GM21723 (cell line): ENCODE measurements around the gene ATF2.

Source experiments
- ATAC-seq: cut with Tn5 transposase; IDR thresholded peaks from one replicate; pipeline ENCODE4 v1.9.1; 2021; ENCODE audit warnings: mild to moderate bottlenecking, moderate library complexity; ENCODE audit not compliant: unreplicated experiment

ATF2 gene

DNA sequence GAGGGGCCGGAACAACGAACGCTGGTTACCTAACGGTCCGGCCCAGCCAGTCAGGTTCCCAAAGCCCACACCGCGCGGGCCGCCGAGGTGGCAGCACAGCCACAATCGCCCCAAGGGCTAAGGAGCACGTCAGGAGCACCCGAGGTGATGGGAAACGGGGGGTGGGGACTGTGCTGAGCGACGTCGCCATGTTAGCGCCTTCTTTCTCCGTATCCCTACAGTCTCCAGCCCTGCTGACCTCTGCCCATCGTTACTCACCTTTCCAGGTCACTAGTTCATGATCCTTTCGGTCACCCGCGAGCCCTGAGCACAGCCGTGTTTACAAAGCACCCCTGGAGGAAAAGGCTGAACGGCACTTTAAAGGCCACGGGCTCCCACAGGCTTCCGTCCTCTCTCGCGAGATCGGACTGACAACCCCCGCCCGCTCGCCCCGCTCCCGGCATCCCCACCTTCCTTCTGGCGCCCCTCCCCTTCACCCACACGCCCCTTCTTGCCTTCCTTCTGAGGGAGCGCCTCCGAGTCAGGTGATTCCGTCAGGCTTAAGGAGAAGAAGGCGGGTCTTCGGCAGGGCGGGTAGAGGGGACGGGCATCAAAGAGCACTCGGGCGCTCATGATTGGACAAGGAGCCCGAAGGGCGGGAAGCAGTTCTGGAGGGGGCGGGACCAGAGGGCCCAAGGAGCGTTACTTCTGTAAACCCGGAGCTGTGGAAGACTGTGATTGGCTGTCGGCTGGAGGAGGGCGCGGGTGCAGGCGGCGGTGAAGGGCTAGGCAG is at the start of gene ATF2:
ATF2 (minus strand) TSS at position 412 of the 772 bp plus-strand sequence. CDS start 31,760 bp downstream, outside the sequence.
- peak; percentile 96 for ATAC-seq

DNA sequence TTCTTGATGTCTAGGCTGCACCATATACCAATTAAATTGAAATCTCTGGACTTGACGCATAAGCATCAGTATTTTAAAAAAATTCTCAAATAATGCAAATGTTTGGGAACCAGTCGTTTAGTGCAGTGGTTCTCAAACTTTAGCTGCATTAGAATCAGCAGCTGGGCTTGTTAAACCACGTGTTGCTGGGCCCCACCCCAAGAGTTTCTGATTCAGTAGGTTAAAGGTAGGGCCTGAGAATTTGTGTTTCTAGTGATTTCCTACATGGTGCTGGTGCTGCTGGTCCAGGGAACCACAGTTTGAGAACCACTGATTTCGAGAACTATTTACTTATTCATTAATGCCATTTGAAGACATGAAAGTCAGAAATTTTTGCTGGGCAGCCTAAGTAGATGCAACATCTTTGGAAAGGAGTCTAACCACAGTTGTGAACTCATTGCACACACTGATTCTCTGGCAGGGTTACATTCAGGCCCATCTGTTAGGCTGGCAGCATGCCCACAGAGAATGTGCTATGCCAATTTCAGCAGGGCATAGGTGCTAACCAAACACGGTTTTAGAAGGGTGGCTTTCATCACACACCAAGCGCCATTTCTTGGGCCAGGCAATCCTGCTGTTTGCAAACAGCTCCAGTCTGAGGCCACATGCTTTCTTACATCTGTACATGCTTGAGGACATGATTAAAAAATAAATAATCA is 39.9 kb upstream of the ATF2 start:
- no peak for ATAC-seq

- ATAC-seq = no peak
Observed at GRCh38 chr2:175206866-175207265, 38.9 kb upstream of the ATF2 start.

DNA sequence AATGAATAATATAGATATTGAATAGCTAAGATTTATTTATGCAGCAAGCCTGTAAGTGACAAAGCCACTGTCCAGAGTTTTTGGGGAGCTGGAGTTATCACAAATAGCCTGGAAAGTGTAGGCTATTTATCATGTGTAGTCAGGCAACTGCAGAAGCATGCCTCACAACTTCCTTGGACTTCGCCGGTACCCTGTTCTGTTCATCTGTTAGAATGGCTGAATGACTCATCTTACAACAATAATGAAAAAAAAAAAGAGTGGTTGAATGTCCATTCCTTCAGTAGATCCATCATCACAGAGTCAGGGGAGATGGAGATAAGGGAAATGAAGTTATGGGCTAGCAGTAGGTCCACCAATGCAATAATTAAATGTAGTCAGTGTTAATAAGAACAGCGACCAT is 37.5 kb upstream of the ATF2 start:
- no peak for ATAC-seq

DNA sequence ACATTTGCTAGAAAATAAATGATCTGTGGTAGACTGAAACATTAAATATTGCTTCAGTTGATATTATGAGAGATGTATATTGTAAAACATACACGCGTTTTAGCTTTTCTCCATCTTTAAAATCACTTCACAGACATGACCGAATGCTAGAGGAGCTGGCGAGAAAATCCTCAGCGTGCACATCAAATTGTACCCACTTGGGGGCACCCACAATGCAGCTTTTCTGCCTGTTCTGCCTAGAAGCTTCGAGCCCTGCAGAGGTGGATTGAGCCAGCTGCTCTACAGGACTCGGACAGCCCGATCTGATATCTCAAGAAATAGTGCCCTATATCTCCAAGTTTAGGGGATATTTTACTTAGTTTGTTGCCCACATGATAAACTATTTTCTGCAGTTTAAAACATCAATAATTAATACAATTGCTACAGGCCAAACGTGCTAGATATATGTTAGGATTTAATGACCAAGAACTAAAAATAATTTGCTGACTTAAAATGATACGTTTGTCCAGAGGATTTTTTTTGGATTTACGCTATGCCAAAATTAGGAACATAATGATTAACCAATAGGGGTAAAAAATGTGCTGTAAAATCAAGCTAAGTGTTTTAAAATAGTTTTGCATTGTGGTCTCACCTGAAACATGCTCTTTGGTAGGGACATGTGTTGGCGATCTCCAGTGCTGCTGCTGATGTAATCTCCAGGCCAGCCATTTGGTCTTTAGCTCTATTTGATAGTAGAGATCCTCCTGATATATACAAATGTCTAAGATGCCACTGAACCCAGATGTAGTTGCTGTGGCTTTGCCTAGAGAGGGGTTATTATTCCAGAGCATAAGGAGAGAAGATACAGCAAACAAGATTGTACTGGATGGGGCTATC is 35.9 kb upstream of the ATF2 start:
- ATAC-seq = peak; percentile 49

DNA sequence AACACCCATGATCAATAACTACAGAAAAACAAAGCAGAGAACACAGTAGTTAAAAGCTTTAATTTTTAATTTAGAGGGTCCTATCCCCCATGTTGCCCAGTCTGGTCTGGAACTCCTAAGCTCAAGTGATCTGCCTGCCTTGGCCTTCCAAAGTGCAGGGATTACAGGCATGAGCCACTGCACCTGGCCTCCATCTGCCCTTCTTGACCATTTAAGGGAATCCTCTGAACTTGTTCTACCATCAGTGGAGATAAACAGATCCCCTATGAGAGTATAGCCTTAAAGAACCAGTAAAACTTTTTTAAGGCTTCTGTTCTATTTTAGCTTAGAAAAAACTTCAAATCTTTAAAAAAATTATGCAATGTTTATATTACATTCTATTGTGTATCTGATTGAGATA is 27.0 kb upstream of the ATF2 start:
- no peak for ATAC-seq

- ATAC-seq = no peak
Observed at GRCh38 chr2:175188761-175189160, 20.8 kb upstream of the ATF2 start.

GRCh38 chr2:175187378-175187777 is 19.4 kb upstream of the ATF2 start:
- no peak for ATAC-seq

DNA sequence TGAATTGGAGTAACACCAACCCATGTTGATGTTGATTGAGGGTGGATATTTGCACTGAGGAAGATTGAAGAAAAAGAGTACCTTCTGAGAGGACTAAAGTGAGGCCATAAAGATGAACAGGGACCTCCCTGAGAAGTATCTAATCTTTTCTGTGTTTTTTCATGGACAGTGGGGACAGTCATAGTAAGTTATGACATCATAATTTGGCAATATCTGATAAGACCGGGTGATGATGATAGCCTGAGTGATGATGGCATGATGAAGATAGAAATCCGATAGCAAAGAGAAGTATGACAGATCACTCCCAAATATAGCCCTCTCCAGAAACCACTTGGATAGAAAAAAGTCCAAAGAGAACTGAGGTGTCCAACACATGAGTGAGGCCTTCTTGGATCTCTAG is 15.7 kb upstream of the ATF2 start:
- no peak for ATAC-seq

DNA sequence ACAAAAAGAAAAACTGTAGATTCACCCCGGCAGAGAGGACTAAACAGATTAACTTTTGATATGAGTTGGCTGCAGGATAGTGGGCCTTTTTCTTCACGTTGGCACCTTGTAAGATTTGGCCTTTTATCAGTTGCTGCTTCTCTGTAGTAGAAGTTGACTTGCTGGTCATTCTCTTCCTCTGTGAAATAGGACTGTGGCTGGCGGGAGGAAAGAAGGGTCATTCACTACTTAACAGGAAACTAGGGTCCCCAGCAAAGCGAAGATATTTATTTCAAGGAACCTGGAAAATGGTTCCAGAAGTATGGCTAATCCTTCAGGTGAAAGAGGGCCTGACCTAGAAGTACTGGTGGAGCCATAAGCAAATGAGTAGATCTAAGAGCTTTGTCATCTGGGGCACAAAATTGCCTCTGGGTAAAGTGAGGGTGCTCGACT is 13.9 kb upstream of the ATF2 start:
- no peak for ATAC-seq

GRCh38 chr2:175181104-175181876 is 13.3 kb upstream of the ATF2 start, which contains the start of gene ATP5MC3:
Gene ATP5MC3, minus strand, starts transcription at chr2:175181710. Its CDS starts 317 bp downstream, at chr2:175181393.
- peak; percentile 93 for ATAC-seq

- peak; percentile 55 for ATAC-seq
Observed at GRCh38 chr2:175180701-175181103, 12.7 kb upstream of the ATF2 start.

GRCh38 chr2:175176624-175177023 is 8.6 kb upstream of the ATF2 start:
- ATAC-seq = no peak

DNA sequence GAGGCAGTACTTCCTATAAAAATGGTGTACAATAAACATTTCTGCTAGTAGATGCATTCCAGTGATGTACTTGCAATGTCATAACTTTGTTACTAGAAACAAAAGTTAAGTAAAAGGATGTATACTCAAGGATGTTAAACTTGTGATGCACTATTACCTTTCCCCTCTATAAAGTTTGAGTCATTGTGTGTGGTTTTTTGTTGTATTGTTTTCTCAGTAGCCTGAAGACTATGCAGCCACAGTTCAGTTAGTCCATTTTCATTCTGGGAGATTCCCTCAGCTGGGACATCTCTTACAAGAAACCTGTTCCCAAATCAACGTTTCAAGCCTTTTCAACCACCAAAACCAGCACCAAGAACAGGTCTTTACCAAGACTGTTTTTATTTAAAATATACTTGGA is 7.9 kb upstream of the ATF2 start:
- ATAC-seq = no peak

- ATAC-seq = no peak
Observed at GRCh38 chr2:175175320-175175719, 7.3 kb upstream of the ATF2 start.

DNA sequence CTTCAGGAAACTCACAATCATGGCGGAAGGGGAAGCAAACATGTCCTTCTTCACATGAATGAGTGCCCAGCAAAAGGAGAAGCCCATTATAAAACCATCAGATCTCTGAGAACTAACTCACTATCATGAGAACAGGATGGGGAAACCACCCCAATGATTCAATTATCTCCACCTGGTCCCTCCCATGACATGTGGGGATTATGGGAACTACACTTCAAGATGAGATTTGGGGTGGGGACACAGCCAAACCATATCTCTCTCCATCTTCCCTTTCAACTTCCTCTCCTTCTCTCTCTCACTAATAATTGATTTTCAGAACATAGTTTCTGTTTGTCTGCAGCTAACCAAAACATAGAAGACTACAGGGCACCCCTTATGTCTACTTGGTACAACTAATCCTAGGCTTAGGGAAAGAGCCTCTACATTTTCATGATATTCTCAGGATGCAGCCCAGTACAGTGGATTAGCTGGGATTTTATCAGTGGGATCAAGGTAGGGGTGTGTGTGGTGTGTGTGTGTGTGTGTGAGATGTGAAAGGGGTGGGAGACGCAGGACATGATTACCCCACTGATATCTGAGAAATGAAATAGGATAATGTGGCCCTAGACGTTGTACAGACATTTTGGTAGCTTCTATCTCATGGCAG is 2.8 kb upstream of the ATF2 start:
- no peak for ATAC-seq

GRCh38 chr2:175169191-175169590 is 1.2 kb upstream of the ATF2 start:
- no peak for ATAC-seq

GRCh38 chr2:175168564-175168945 is 552 bp upstream of the ATF2 start:
- peak; percentile 38 for ATAC-seq

GRCh38 chr2:175167076-175167791 is 769 bp downstream of the ATF2 start:
- peak; percentile 12 for ATAC-seq
